MM.1S (cell line): Measurements from ENCODE around the gene SVOP.
"Not testable (repeated sequence)": the region's sequence is repeated elsewhere in the genome, so short reads cannot be mapped to it uniquely, and the experiment has no call there.

Source experiments
- EZH2 ChIP-seq: fragments of 300-600 bp; sonication (generic); optimal IDR thresholded peaks from 2 replicates; pipeline ENCODE3; 2017; ENCODE audit warnings: low read depth, mild to moderate bottlenecking, antibody characterized with exemption, low read length, mixed read lengths
- EZH2phosphoT487 ChIP-seq: fragments of 300-600 bp; sonication (generic); IDR thresholded peaks from 2 replicates; pipeline ENCODE4 v1.6.1; 2018; ENCODE audit warnings: antibody characterized with exemption, low read length
- TF ChIP-seq, protein P1 (sequence below): fragments of 300-600 bp; sonication (generic); IDR thresholded peaks from 2 replicates; pipeline ENCODE4 v1.5.1; 2016; ENCODE audit warnings: antibody characterized with exemption, low read length, mixed read lengths

DNA sequence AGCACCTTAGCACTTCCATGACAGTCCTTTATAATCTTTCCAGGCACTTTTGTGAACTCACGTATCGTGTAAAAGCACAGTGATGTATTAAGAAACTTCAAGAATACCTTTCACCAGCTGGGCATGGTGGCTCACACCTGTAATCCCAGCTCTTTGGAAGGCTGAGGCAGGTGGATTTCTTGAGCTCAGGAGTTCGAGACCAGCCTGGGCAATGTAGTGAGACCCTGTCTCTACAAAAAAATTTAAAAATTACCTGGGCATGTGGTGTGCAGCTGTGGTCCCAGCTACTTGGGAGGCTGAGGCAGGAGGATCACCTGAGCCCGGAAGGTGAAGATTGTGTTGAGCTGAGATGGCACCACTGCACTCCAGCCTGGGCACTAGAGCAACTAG is 33.3 kb upstream of the SVOP start:
- TF ChIP-seq, protein P1, sequence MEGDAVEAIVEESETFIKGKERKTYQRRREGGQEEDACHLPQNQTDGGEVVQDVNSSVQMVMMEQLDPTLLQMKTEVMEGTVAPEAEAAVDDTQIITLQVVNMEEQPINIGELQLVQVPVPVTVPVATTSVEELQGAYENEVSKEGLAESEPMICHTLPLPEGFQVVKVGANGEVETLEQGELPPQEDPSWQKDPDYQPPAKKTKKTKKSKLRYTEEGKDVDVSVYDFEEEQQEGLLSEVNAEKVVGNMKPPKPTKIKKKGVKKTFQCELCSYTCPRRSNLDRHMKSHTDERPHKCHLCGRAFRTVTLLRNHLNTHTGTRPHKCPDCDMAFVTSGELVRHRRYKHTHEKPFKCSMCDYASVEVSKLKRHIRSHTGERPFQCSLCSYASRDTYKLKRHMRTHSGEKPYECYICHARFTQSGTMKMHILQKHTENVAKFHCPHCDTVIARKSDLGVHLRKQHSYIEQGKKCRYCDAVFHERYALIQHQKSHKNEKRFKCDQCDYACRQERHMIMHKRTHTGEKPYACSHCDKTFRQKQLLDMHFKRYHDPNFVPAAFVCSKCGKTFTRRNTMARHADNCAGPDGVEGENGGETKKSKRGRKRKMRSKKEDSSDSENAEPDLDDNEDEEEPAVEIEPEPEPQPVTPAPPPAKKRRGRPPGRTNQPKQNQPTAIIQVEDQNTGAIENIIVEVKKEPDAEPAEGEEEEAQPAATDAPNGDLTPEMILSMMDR: not testable (repeated sequence)
- TF ChIP-seq EZH2phosphoT487, EZH2: not testable (repeated sequence)
